Activated CD8-positive, alpha-beta memory T cell treated with anti-CD3 and anti-CD28 coated beads, Interleukin-2, amount 50 U/mL, for 4 hours (primary cell): ENCODE results near the gene C3orf18.

Experiments used
- DNase-seq: peaks from one replicate; pipeline ENCODE4 v3.0.0-alpha.2; 2020

Gene C3orf18

GRCh38 chr3:50603261-50604109 is 35.9 kb upstream of the C3orf18 start:
- no peak for DNase-seq

GRCh38 chr3:50602595-50603191 is 35.1 kb upstream of the C3orf18 start:
- no peak for DNase-seq

GRCh38 chr3:50600841-50601591 is 33.5 kb upstream of the C3orf18 start:
- peak; percentile 78 for DNase-seq

GRCh38 chr3:50600141-50600753 is 32.7 kb upstream of the C3orf18 start:
- no peak for DNase-seq

- DNase-seq: no peak
Observed at GRCh38 chr3:50599716-50600118, 32.2 kb upstream of the C3orf18 start.

- DNase-seq: no peak
Observed at GRCh38 chr3:50599115-50599715, 31.7 kb upstream of the C3orf18 start.

- no peak for DNase-seq
Observed at GRCh38 chr3:50594253-50594785, 26.8 kb upstream of the C3orf18 start.

GRCh38 chr3:50592568-50592967 is 25.0 kb upstream of the C3orf18 start:
- no peak for DNase-seq

- no peak for DNase-seq
Observed at GRCh38 chr3:50591196-50591741, 23.7 kb upstream of the C3orf18 start.

GRCh38 chr3:50588759-50589433 is 21.3 kb upstream of the C3orf18 start:
- no peak for DNase-seq

- DNase-seq: peak; percentile 66
Observed at GRCh38 chr3:50587806-50588758, 20.5 kb upstream of the C3orf18 start.

- no peak for DNase-seq
Observed at GRCh38 chr3:50587373-50587772, 19.8 kb upstream of the C3orf18 start.

- DNase-seq: no peak
Observed at GRCh38 chr3:50586763-50587070, 19.2 kb upstream of the C3orf18 start.

- no peak for DNase-seq
Observed at GRCh38 chr3:50585919-50586762, 18.6 kb upstream of the C3orf18 start.

GRCh38 chr3:50584391-50584790 is 16.8 kb upstream of the C3orf18 start:
- DNase-seq: no peak

- no peak for DNase-seq
Observed at GRCh38 chr3:50583897-50584296, 16.4 kb upstream of the C3orf18 start.

- no peak for DNase-seq
Observed at GRCh38 chr3:50582083-50582482, 14.5 kb upstream of the C3orf18 start.

- no peak for DNase-seq
Observed at GRCh38 chr3:50581459-50581842, 13.9 kb upstream of the C3orf18 start.

- no peak for DNase-seq
Observed at GRCh38 chr3:50580683-50581458, 13.3 kb upstream of the C3orf18 start.
